Keratinocyte (primary cell): ENCODE results near the gene VEGFA. TPM values are rescaled to one million over a fixed set of nuclear protein-coding genes. Genes with fewer than 3 reads are reported as not detected.

Source experiments
- DNase-seq: peaks from one replicate; pipeline ENCODE4 v3.0.0-alpha.2; 2011; ENCODE audit warnings: low read depth, missing footprints, low spot score
- FAIRE-seq: peaks from 2 replicates; lab custom pipeline; 2011; peaks lifted over from hg19 to GRCh38; lab: Jason Lieb, UNC
- H2AFZ ChIP-seq: 2 replicates; pipeline ENCODE4 v1.6.0; 2012; ENCODE audit warnings: low read length, control low read depth, inconsistent platforms; ENCODE audit not compliant: control insufficient read depth
- H3K27ac ChIP-seq: 2 replicates; pipeline ENCODE4 v1.5.1; 2011; ENCODE audit warnings: low read length; ENCODE audit not compliant: control insufficient read depth, insufficient read depth
- H3K27me3 ChIP-seq: 3 replicates; pipeline ENCODE4 v1.6.0; 2011; ENCODE audit warnings: low read length; ENCODE audit not compliant: control insufficient read depth, insufficient read depth; ENCODE audit errors: extremely low read depth
- H3K36me3 ChIP-seq, 2 experiments: 2 replicates in 1 of 2; 3 replicates in 1 of 2; pipeline ENCODE4 v1.5.1; 2011; ENCODE audit warnings: low read length in 2 of 2, mild to moderate bottlenecking in 1 of 2; ENCODE audit not compliant: control insufficient read depth in 2 of 2, insufficient read depth in 2 of 2; ENCODE audit errors: extremely low read depth in 1 of 2
- H3K4me1 ChIP-seq: 3 replicates; pipeline ENCODE4 v1.5.1; 2011; ENCODE audit warnings: low read length; ENCODE audit not compliant: control insufficient read depth, insufficient read depth; ENCODE audit errors: extremely low read depth
- H3K4me2 ChIP-seq: 3 replicates; pipeline ENCODE4 v1.6.0; 2011; ENCODE audit warnings: low read depth, low read length; ENCODE audit not compliant: control insufficient read depth, insufficient read depth; ENCODE audit errors: extremely low read depth
- H3K4me3 ChIP-seq, 3 experiments: fragments of 200-600 bp in 1 of 3; sonication (generic) in 1 of 3; 2 replicates in 2 of 3; 3 replicates in 1 of 3; pipeline ENCODE4 v1.5.1; 2011 to 2016; ENCODE audit warnings: low read length in 3 of 3, mild to moderate bottlenecking in 3 of 3, control low read depth in 2 of 3, inconsistent platforms in 1 of 3, low read depth in 1 of 3, mixed read lengths in 1 of 3, mixed run types in 1 of 3, moderate library complexity in 1 of 3; ENCODE audit not compliant: control insufficient read depth in 2 of 3, insufficient read depth in 2 of 3; ENCODE audit errors: extremely low read depth in 1 of 3
- H3K79me2 ChIP-seq: 2 replicates; pipeline ENCODE4 v1.6.0; 2012; ENCODE audit warnings: low read length; ENCODE audit not compliant: control insufficient read depth, insufficient read depth
- H3K9ac ChIP-seq: 3 replicates; pipeline ENCODE4 v1.6.0; 2011; ENCODE audit warnings: low read length; ENCODE audit not compliant: control insufficient read depth, insufficient read depth; ENCODE audit errors: extremely low read depth
- H3K9me1 ChIP-seq: 3 replicates; pipeline ENCODE4 v1.6.0; 2011; ENCODE audit warnings: low read length; ENCODE audit not compliant: control insufficient read depth, insufficient read depth; ENCODE audit errors: extremely low read depth
- H3K9me3 ChIP-seq: 2 replicates; pipeline ENCODE4 v1.5.1; 2012; ENCODE audit warnings: low read depth, low read length; ENCODE audit not compliant: control insufficient read depth
- H4K20me1 ChIP-seq: 3 replicates; pipeline ENCODE4 v1.6.0; 2011; ENCODE audit warnings: low read length; ENCODE audit not compliant: control insufficient read depth, insufficient read depth; ENCODE audit errors: extremely low read depth
- CTCF ChIP-seq, 3 experiments: IDR thresholded peaks in 1 of 3; conservative IDR thresholded peaks in 1 of 3; optimal IDR thresholded peaks in 1 of 3; 2 replicates in 2 of 3; 3 replicates in 1 of 3; pipeline versions ENCODE3 to v1.5.1; 2011; ENCODE audit warnings: low read length in 3 of 3, mild to moderate bottlenecking in 3 of 3, moderate library complexity in 2 of 3, control low read depth in 1 of 3, inconsistent platforms in 1 of 3; ENCODE audit not compliant: insufficient read depth in 2 of 3; ENCODE audit errors: extremely low read depth in 1 of 3
- EZH2 ChIP-seq: IDR thresholded peaks from one replicate; pipeline ENCODE4 v1.6.1; 2012; ENCODE audit warnings: inconsistent platforms, mild to moderate bottlenecking, low read length, moderate library complexity
- dilution Hi-C: fragments of 300-500 bp; cut with MboI; formaldehyde crosslinking; loops from one replicate; pipeline ENCODE4 v1.7.0; 2020; ENCODE audit warnings: low sequenced_read_pairs; ENCODE audit not compliant: extremely low pct_ligation_motif_present
- polyA plus RNA-seq, 5 experiments: library from polyadenylated mRNA; depleted of rRNA in 3 of 5; stranded (reverse) in 3 of 5; stranded (forward) in 1 of 5; unstranded in 1 of 5; fragments of >200 nt; gene quantifications; 1 replicate in 1 of 5; 2 replicates in 3 of 5; 3 replicates in 1 of 5; pipeline versions ENCODE4 v1.2.1 to v1.2.3, GENCODE V29; 2011 to 2012; ENCODE audit warnings: missing spikeins in 2 of 5, low read depth in 1 of 5, low replicate concordance in 1 of 5

The VEGFA gene
- polyA plus RNA-seq, 1 donor (not counting 4 experiments of a cell fraction or from before 2014, with no cell fraction given), result 149 TPM

GRCh38 chr6:43744491-43744890 is 25.5 kb upstream of the VEGFA start:
- Histone ChIP-seq H3K9me3 (no peaks in the 10 kb centered on the region), H3K4me2 (no peak overlapping the region), H3K4me3 (no peak overlapping the region), H3K9me1 (no peaks in the 10 kb centered on the region), H3K27ac (no peak overlapping the region), H3K27me3 (no peaks in the 10 kb centered on the region), H4K20me1 (no peaks in the 10 kb centered on the region), H3K36me3 (no peaks in the 10 kb centered on the region), H2AFZ (no peak overlapping the region), H3K79me2 (no peaks in the 10 kb centered on the region), H3K4me1 (peaks cover 7% of the 10 kb centered on the region), H3K9ac (no peak overlapping the region)
- FAIRE-seq (no peak), DNase-seq (no peak)
- TF ChIP-seq EZH2, result no peak
- no peak for TF ChIP-seq CTCF (optimal IDR thresholded peaks at IDR 0.05 in 1 of 3, IDR thresholded peaks at IDR 0.05 in 1 of 3, conservative IDR thresholded peaks at IDR 0.05 in 1 of 3; ENCODE audit: extremely low read depth in 1 of 3, insufficient read depth in 2 of 3, low read length in 3 of 3)
- dilution Hi-C loops, result no loop called here

- H3K9me1 ChIP-seq, result no peaks in the 10 kb centered on the region
- H4K20me1 ChIP-seq, result no peaks in the 10 kb centered on the region
- H3K9ac ChIP-seq, result no peak overlapping the region
- no peaks in the 10 kb centered on the region for H3K27me3 ChIP-seq
- no peak for TF ChIP-seq CTCF (optimal IDR thresholded peaks at IDR 0.05 in 1 of 3, IDR thresholded peaks at IDR 0.05 in 1 of 3, conservative IDR thresholded peaks at IDR 0.05 in 1 of 3; ENCODE audit: extremely low read depth in 1 of 3, insufficient read depth in 2 of 3, low read length in 3 of 3)
- TF ChIP-seq EZH2, result no peak
- dilution Hi-C loops, result no loop called here
- no peak overlapping the region for H2AFZ ChIP-seq
- H3K79me2 ChIP-seq, result no peaks in the 10 kb centered on the region
- DNase-seq (no peak), FAIRE-seq (no peak)
- H3K36me3 ChIP-seq, result no peaks in the 10 kb centered on the region
- H3K9me3 ChIP-seq, result no peaks in the 10 kb centered on the region
- H3K4me1 ChIP-seq, result peaks cover under 1% of the 10 kb centered on the region
- H3K27ac ChIP-seq, result no peak overlapping the region
- no peak overlapping the region for H3K4me2 ChIP-seq
- no peak overlapping the region for H3K4me3 ChIP-seq
Measured at GRCh38 chr6:43744931-43745727, 24.9 kb upstream of the VEGFA start.
